Parathyroid adenoma (tissue), 2 donors: ENCODE results near the gene PRMT3.

Source experiments
- H2AFZ ChIP-seq: fragments of 300-600 bp; sonication (generic); one replicate; pipeline ENCODE4 v1.7.0; 2017; ENCODE audit warnings: antibody characterized with exemption, mild to moderate bottlenecking
- H3K27ac ChIP-seq: fragments of 300-600 bp; sonication (generic); one replicate; pipeline ENCODE4 v1.7.0; 2017
- H3K27me3 ChIP-seq: fragments of 300-600 bp; sonication (generic); one replicate; pipeline ENCODE4 v1.7.0; 2017; ENCODE audit warnings: low read length; ENCODE audit not compliant: control insufficient read depth, insufficient read depth
- H3K36me3 ChIP-seq: fragments of 300-600 bp; sonication (generic); one replicate; pipeline ENCODE4 v1.7.0; 2017; ENCODE audit warnings: low read length; ENCODE audit not compliant: control insufficient read depth, insufficient read depth
- H3K4me1 ChIP-seq: fragments of 300-600 bp; sonication (generic); one replicate; pipeline ENCODE4 v1.7.0; 2017; ENCODE audit warnings: control low read depth
- H3K4me2 ChIP-seq: fragments of 300-600 bp; sonication (generic); one replicate; pipeline ENCODE4 v1.7.0; 2017; ENCODE audit warnings: low read length
- H3K4me3 ChIP-seq: fragments of 300-600 bp; sonication (generic); one replicate; pipeline ENCODE4 v1.7.0; 2017; ENCODE audit warnings: low read depth, low read length
- H3K79me2 ChIP-seq: fragments of 300-600 bp; sonication (generic); one replicate; pipeline ENCODE4 v1.7.0; 2017; ENCODE audit warnings: control low read depth
- H3K9ac ChIP-seq: fragments of 300-600 bp; sonication (generic); one replicate; pipeline ENCODE4 v1.7.0; 2017; ENCODE audit warnings: mild to moderate bottlenecking
- H3K9me3 ChIP-seq: fragments of 300-600 bp; sonication (generic); one replicate; pipeline ENCODE4 v1.7.0; 2017; ENCODE audit warnings: low read length; ENCODE audit not compliant: control insufficient read depth
- CTCF ChIP-seq: fragments of 300-600 bp; sonication (generic); IDR thresholded peaks from one replicate; pipeline ENCODE4 v1.7.0; 2017; ENCODE audit warnings: antibody characterized with exemption, mild to moderate bottlenecking
- donor health status: primary hyperparathyroidism.

Gene PRMT3

GRCh38 chr11:20493340-20493739 lies 105.8 kb downstream of the PRMT3 start:
- no peaks in the 10 kb centered on the region for H3K79me2 ChIP-seq
- no peak overlapping the region for H3K4me2 ChIP-seq
- no peaks in the 10 kb centered on the region for H3K36me3 ChIP-seq
- no peak overlapping the region for H3K9ac ChIP-seq
- H3K9me3 ChIP-seq: no peaks in the 10 kb centered on the region
- no peaks in the 10 kb centered on the region for H3K27me3 ChIP-seq
- no peaks in the 10 kb centered on the region for H3K4me1 ChIP-seq
- TF ChIP-seq CTCF: no peak
- no peak overlapping the region for H3K4me3 ChIP-seq
- H2AFZ ChIP-seq: no peak overlapping the region
- no peak overlapping the region for H3K27ac ChIP-seq

GRCh38 chr11:20497124-20497792 lies 109.7 kb downstream of the PRMT3 start:
- TF ChIP-seq CTCF: no peak
- no peaks in the 10 kb centered on the region for H3K9me3 ChIP-seq
- no peak overlapping the region for H3K9ac ChIP-seq
- no peak overlapping the region for H3K4me3 ChIP-seq
- no peaks in the 10 kb centered on the region for H3K79me2 ChIP-seq
- no peaks in the 10 kb centered on the region for H3K27me3 ChIP-seq
- no peak overlapping the region for H3K4me2 ChIP-seq
- no peaks in the 10 kb centered on the region for H3K4me1 ChIP-seq
- H3K27ac ChIP-seq: no peak overlapping the region
- H2AFZ ChIP-seq: no peak overlapping the region
- H3K36me3 ChIP-seq: no peaks in the 10 kb centered on the region

- H3K4me2 ChIP-seq: no peak overlapping the region
- H3K9ac ChIP-seq: no peak overlapping the region
- no peak overlapping the region for H3K4me3 ChIP-seq
- TF ChIP-seq CTCF: no peak
- H2AFZ ChIP-seq: no peak overlapping the region
- H3K4me1 ChIP-seq: no peaks in the 10 kb centered on the region
- H3K27me3 ChIP-seq: no peaks in the 10 kb centered on the region
- no peaks in the 10 kb centered on the region for H3K9me3 ChIP-seq
- H3K79me2 ChIP-seq: no peaks in the 10 kb centered on the region
- H3K36me3 ChIP-seq: no peaks in the 10 kb centered on the region
- H3K27ac ChIP-seq: no peak overlapping the region
Observed at GRCh38 chr11:20501252-20501651, 113.7 kb downstream of the PRMT3 start.

- H3K9me3 ChIP-seq: no peaks in the 10 kb centered on the region
- TF ChIP-seq CTCF: no peak
Observed at GRCh38 chr11:20501971-20502370, 114.5 kb downstream of the PRMT3 start.

GRCh38 chr11:20511982-20512381 lies 124.5 kb downstream of the PRMT3 start:
- no peak overlapping the region for H3K9ac ChIP-seq
- no peak overlapping the region for H3K4me2 ChIP-seq
- TF ChIP-seq CTCF: no peak
- H3K27ac ChIP-seq: no peak overlapping the region
- H3K9me3 ChIP-seq: no peaks in the 10 kb centered on the region
- no peaks in the 10 kb centered on the region for H3K27me3 ChIP-seq
- H2AFZ ChIP-seq: no peak overlapping the region
- H3K4me1 ChIP-seq: no peaks in the 10 kb centered on the region
- no peaks in the 10 kb centered on the region for H3K36me3 ChIP-seq
- no peak overlapping the region for H3K4me3 ChIP-seq
- H3K79me2 ChIP-seq: no peaks in the 10 kb centered on the region

More at GRCh38 chr11:20501971-20502370, 114.5 kb downstream of the PRMT3 start:
- Histone ChIP-seq H3K9ac (no peak overlapping the region), H3K79me2 (no peaks in the 10 kb centered on the region), H3K4me3 (no peak overlapping the region), H3K4me2 (no peak overlapping the region), H3K36me3 (no peaks in the 10 kb centered on the region), H2AFZ (no peak overlapping the region), H3K27ac (no peak overlapping the region), H3K4me1 (no peaks in the 10 kb centered on the region), H3K27me3 (no peaks in the 10 kb centered on the region)
